NB4 (cell line): ENCODE data around the gene DSCAML1.
A peak's percentile ranks its signal among the peaks of the same experiment; 100 is the strongest.

Experiments used
- DNase-seq: peaks from one replicate; pipeline ENCODE4 v3.0.0; 2010; ENCODE audit warnings: low read depth
- H3K4me3 ChIP-seq: one replicate; pipeline ENCODE4 v1.5.1; 2011; ENCODE audit warnings: mild to moderate bottlenecking, low read depth, low read length, moderate library complexity
- MYC ChIP-seq: IDR thresholded peaks from 2 replicates; pipeline ENCODE4 v1.6.1; 2011; ENCODE audit warnings: low read depth, low read length
- POLR2A ChIP-seq: IDR thresholded peaks from 2 replicates; pipeline ENCODE4 v1.6.1; 2011; ENCODE audit warnings: mild to moderate bottlenecking; ENCODE audit not compliant: insufficient read length; ENCODE audit errors: extremely low read depth
- TF ChIP-seq, protein P1 (sequence below): IDR thresholded peaks from 2 replicates; pipeline ENCODE4 v1.6.1; 2011; ENCODE audit warnings: low read depth, low read length
- TF ChIP-seq, protein P2 (sequence below): IDR thresholded peaks from one replicate; pipeline ENCODE4 v1.5.1; 2012; ENCODE audit warnings: low read depth, low read length

The DSCAML1 gene

DNA sequence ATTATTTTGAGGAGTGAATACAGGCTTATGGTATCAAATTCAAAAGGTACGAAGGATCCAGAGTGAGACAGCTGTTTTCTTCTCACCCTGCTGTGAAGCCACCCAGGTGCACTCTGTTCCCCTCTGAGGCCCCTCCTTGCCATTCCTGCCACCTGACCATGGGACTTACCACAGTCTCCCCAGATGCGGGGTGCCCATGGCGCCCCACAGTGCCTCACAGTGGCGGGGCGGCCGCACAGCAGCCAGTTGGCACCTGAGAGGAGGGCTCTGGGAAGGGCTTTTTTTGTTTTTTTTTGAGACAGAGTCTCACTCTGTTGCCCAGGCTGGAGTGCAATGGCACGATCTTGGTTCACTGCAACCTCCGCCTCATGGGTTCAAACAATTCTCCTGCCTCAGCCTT is 317.6 kb downstream of the DSCAML1 start:
- no peak for DNase-seq
- H3K4me3 ChIP-seq, result no peak overlapping the region
- TF ChIP-seq POLR2A (no peak), MYC (no peak)
- TF ChIP-seq, protein P1, sequence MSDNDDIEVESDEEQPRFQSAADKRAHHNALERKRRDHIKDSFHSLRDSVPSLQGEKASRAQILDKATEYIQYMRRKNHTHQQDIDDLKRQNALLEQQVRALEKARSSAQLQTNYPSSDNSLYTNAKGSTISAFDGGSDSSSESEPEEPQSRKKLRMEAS, result no peak
- TF ChIP-seq, protein P2, sequence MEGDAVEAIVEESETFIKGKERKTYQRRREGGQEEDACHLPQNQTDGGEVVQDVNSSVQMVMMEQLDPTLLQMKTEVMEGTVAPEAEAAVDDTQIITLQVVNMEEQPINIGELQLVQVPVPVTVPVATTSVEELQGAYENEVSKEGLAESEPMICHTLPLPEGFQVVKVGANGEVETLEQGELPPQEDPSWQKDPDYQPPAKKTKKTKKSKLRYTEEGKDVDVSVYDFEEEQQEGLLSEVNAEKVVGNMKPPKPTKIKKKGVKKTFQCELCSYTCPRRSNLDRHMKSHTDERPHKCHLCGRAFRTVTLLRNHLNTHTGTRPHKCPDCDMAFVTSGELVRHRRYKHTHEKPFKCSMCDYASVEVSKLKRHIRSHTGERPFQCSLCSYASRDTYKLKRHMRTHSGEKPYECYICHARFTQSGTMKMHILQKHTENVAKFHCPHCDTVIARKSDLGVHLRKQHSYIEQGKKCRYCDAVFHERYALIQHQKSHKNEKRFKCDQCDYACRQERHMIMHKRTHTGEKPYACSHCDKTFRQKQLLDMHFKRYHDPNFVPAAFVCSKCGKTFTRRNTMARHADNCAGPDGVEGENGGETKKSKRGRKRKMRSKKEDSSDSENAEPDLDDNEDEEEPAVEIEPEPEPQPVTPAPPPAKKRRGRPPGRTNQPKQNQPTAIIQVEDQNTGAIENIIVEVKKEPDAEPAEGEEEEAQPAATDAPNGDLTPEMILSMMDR, result peak; percentile 43

DNA sequence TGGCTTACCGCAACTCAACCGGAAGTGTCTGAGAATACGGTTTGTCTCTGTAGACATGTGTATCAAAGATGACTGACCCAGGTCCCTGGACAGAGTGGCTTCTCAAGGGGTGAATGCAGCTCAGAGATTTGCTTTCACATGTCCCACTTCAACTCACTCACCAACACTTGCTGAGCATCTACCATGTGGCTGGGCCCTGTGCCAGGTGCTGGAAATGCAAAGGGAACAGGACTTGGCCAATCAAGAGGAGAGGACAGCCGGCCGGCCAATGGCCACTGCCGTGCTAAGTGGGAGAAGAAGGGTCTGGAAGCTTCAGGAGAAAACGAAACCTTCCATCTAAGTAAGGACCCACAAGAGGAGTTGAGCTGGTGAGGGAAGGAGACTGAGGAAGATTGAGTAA is 318.1 kb downstream of the DSCAML1 start:
- H3K4me3 ChIP-seq, result no peak overlapping the region
- TF ChIP-seq, protein P1, result no peak
- TF ChIP-seq, protein P2, result no peak
- no peak for TF ChIP-seq POLR2A
- TF ChIP-seq MYC, result no peak
- DNase-seq, result no peak

DNA sequence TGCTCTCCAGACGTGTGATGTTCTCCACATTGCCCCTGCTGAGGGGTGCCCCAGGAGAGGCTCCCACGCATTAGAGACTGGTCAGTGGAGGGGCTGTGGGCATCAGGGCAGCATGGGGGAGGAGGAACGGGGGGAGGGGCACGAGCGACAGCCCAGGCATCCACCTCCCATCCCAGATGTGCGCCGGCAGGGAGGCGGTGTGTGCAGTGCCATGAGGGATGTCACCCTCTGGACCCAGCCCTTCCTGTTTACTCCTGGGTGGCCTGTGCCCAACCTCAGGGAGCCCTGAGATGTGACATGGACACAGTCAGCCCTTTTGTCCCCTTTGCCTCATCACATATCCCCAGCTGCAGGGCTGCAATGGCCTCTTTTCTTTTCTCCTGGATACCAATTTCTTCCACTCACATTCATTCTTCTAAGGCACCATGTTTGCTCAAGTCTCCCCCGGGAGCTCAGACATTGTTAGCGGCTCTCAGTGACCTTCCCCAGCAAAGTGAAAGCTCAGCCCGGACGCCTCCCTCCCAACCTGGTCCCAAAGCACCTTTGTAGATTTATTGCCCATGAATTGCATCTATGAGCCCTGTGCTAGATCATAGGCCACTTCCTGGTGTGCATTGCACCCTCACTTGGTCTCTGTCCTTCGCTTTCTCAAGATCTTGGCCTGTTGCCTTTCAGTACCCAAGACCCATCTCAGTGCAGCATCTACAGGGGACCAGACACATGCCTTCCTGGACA is 318.7 kb downstream of the DSCAML1 start:
- DNase-seq, result no peak
- TF ChIP-seq MYC, result no peak
- TF ChIP-seq, protein P2, result no peak
- TF ChIP-seq, protein P1, result no peak
- TF ChIP-seq POLR2A, result no peak
- no peak overlapping the region for H3K4me3 ChIP-seq

DNA sequence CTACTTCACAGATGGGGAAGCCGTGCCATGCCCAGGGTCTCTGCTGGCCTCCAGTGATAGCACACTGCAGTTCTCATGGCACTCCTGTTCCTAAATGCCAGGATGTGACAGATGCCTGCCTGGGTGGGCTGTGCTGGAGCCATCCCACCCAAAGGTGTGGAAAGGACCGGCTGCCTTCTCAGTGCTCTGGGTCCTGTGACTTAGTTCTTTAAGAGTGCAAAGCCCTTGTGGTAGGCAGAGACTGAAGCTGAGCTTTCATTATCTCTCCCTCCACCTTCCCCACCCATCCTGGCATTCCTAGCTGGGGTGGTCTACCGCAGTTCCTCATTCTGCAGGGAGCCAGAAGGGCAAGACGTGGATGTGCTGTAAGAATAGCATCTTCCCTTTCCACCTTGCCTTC is 319.3 kb downstream of the DSCAML1 start:
- DNase-seq, result no peak
- no peak overlapping the region for H3K4me3 ChIP-seq
- TF ChIP-seq MYC, result no peak
- TF ChIP-seq, protein P2, result no peak
- TF ChIP-seq, protein P1, result no peak
- no peak for TF ChIP-seq POLR2A

DNA sequence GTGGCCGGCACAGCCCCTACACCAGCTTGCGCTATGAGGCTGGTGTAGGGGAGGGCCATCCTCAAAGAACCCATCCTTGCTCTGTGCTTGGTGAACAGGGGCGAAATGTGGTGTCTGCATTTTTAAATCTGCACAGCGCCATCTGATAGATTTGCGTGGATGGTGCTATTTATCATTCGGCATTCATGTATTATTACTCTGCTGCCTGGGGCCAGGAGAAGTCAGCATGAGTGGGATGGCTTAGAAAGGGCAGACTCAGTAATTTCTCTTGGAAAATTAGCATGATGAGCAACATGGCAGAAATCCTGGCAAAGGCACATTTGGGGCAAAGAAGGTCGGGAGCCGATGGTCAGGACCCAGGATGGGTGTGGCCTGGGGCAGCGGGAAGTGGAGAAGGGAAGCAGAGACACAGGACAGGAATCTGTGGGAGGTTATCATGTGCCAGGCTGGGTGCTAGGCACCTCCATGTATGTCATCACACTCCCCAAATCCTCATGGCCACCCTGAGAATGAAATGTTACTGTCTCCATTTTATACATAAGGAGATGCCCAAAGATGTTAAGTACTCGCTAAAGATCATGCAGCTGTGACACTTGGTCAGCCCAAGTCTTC is 320.4 kb downstream of the DSCAML1 start:
- no peak for TF ChIP-seq MYC
- TF ChIP-seq, protein P1, result no peak
- TF ChIP-seq POLR2A, result no peak
- TF ChIP-seq, protein P2, result no peak
- no peak overlapping the region for H3K4me3 ChIP-seq

More for the DNA sequence above, 320.4 kb downstream of the DSCAML1 start:
- DNase-seq, result no peak
